HG02981 (cell line): ENCODE measurements around the gene SNX20.

Source experiments
- ATAC-seq: cut with Tn5 transposase; IDR thresholded peaks from one replicate; pipeline ENCODE4 v1.9.1; 2021; ENCODE audit warnings: mild to moderate bottlenecking, moderate library complexity; ENCODE audit not compliant: unreplicated experiment

Gene SNX20

GRCh38 chr16:50664270-50664669 lies 16.8 kb downstream of the SNX20 start:
- no peak for ATAC-seq

- no peak for ATAC-seq
Observed at GRCh38 chr16:50662306-50662940, 18.7 kb downstream of the SNX20 start.

GRCh38 chr16:50659806-50660205 lies 21.3 kb downstream of the SNX20 start:
- no peak for ATAC-seq

- ATAC-seq = no peak
Observed at GRCh38 chr16:50657241-50657640, 23.9 kb downstream of the SNX20 start.

GRCh38 chr16:50655558-50656055 lies 25.5 kb downstream of the SNX20 start:
- ATAC-seq = no peak

- ATAC-seq = no peak
Observed at GRCh38 chr16:50653633-50654519, 27.2 kb downstream of the SNX20 start.

GRCh38 chr16:50652836-50653425 lies 28.2 kb downstream of the SNX20 start:
- ATAC-seq = no peak

GRCh38 chr16:50651835-50652438 lies 29.2 kb downstream of the SNX20 start:
- no peak for ATAC-seq

- ATAC-seq = no peak
Observed at GRCh38 chr16:50646345-50646744, 34.8 kb downstream of the SNX20 start.

- no peak for ATAC-seq
Observed at GRCh38 chr16:50645563-50646220, 35.4 kb downstream of the SNX20 start.

- no peak for ATAC-seq
Observed at GRCh38 chr16:50644729-50645128, 36.4 kb downstream of the SNX20 start.

- no peak for ATAC-seq
Observed at GRCh38 chr16:50644245-50644644, 36.9 kb downstream of the SNX20 start.

- ATAC-seq = no peak
Observed at GRCh38 chr16:50643192-50643591, 37.9 kb downstream of the SNX20 start.

GRCh38 chr16:50642349-50642748 lies 38.8 kb downstream of the SNX20 start:
- no peak for ATAC-seq

GRCh38 chr16:50641818-50642187 lies 39.3 kb downstream of the SNX20 start:
- no peak for ATAC-seq

- no peak for ATAC-seq
Observed at GRCh38 chr16:50640919-50641817, 39.9 kb downstream of the SNX20 start.

- ATAC-seq = no peak
Observed at GRCh38 chr16:50640391-50640790, 40.7 kb downstream of the SNX20 start.

GRCh38 chr16:50638816-50639670 lies 42.1 kb downstream of the SNX20 start:
- no peak for ATAC-seq
